Measurements from ENCODE around the gene THUMPD1.

DNA sequence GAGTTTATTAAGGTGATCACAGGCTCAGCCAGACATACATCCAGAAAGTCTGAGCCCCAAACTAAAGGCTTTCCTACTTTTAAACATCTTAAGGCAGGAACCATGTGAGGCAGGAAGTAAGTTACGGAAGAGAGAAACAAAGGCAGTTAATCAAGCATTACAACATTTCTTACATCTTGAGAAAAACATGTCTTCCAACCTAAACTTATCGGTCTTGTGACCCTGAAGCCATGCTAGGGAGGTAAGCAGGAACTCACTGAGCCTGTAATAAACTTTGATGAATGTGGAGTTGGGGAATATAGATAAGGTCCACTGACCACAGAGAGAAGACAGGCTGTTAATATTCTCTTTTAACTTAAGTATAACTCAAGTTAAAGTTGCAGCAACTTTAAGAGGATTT is 18.7 kb upstream of the THUMPD1 start:
- TF ChIP-seq, protein P1, sequence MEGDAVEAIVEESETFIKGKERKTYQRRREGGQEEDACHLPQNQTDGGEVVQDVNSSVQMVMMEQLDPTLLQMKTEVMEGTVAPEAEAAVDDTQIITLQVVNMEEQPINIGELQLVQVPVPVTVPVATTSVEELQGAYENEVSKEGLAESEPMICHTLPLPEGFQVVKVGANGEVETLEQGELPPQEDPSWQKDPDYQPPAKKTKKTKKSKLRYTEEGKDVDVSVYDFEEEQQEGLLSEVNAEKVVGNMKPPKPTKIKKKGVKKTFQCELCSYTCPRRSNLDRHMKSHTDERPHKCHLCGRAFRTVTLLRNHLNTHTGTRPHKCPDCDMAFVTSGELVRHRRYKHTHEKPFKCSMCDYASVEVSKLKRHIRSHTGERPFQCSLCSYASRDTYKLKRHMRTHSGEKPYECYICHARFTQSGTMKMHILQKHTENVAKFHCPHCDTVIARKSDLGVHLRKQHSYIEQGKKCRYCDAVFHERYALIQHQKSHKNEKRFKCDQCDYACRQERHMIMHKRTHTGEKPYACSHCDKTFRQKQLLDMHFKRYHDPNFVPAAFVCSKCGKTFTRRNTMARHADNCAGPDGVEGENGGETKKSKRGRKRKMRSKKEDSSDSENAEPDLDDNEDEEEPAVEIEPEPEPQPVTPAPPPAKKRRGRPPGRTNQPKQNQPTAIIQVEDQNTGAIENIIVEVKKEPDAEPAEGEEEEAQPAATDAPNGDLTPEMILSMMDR (IDR thresholded peaks at IDR 0.05) = no peak
- TF ChIP-seq POLR2A (IDR thresholded peaks at IDR 0.05) = no peak

Data from Peyer's patch (tissue), 4 donors.